K562 treated with DMSO at 1 percent for 48 hours (cell line): ENCODE measurements around the gene KCTD19. TPM values are rescaled to one million over a fixed set of nuclear protein-coding genes. Genes with fewer than 3 reads are reported as not detected.

Source experiments
- total RNA-seq: library from RNA; unstranded; fragments of 300-600 nt; gene quantifications from 2 replicates; pipeline ENCODE4 v1.2.3, GENCODE V29; 2022; ENCODE audit warnings: low replicate concordance; ENCODE audit errors: extremely low read depth

KCTD19 gene
- total RNA-seq: not detected in 2 replicates

GRCh38 chr16:67326472-67327309 lies at the start of gene KCTD19, which contains the start of gene LRRC36:
Gene KCTD19 (minus strand): TSS chr16:67326741. CDS start chr16:67326707, 34 bp downstream.
Gene LRRC36 (plus strand): TSS chr16:67326815. CDS start chr16:67326863, 48 bp downstream.

GRCh38 chr16:67279296-67280089 lies 47.0 kb downstream of the KCTD19 start, which contains the start of gene PLEKHG4:
Gene PLEKHG4 (plus strand): TSS chr16:67279532. CDS start chr16:67280045, 513 bp downstream.

GRCh38 chr16:67248401-67249177 lies 78.0 kb downstream of the KCTD19 start, which contains the start of gene SLC9A5:
Gene SLC9A5 (plus strand): TSS chr16:67248979. CDS start chr16:67249015, 36 bp downstream.

GRCh38 chr16:67247192-67248072 lies 79.1 kb downstream of the KCTD19 start, which contains the start of gene FHOD1:
Gene FHOD1 (minus strand): TSS chr16:67247481. CDS start chr16:67247410, 71 bp downstream.

Other genes starting within 250 kb of the KCTD19 start
- not detected in 2 replicates for gene PHAF1, start 216.8 kb downstream of the KCTD19 start, total RNA-seq
- gene B3GNT9, start 175.7 kb downstream of the KCTD19 start, total RNA-seq: not detected in 2 replicates
- not detected in 2 replicates for gene TRADD, start 166.8 kb downstream of the KCTD19 start, total RNA-seq
- not detected in 2 replicates for gene FBXL8, start 166.8 kb downstream of the KCTD19 start, total RNA-seq
- gene HSF4, start 162.0 kb downstream of the KCTD19 start, total RNA-seq: not detected in 2 replicates
- not detected in 2 replicates for gene NOL3, start 156.2 kb downstream of the KCTD19 start, total RNA-seq
- not detected in 2 replicates for gene MATCAP1, start 142.8 kb downstream of the KCTD19 start, total RNA-seq
- not detected in 2 replicates for gene EXOC3L1, start 136.6 kb downstream of the KCTD19 start, total RNA-seq
- not detected in 2 replicates for gene E2F4, start 134.6 kb downstream of the KCTD19 start, total RNA-seq
- gene ELMO3, start 127.6 kb downstream of the KCTD19 start, total RNA-seq: not detected in 2 replicates
- gene TMEM208, start 99.6 kb downstream of the KCTD19 start, total RNA-seq: not detected in 2 replicates
- gene FHOD1, start 79.3 kb downstream of the KCTD19 start, total RNA-seq: not detected in 2 replicates
- gene SLC9A5, start 77.8 kb downstream of the KCTD19 start, total RNA-seq: not detected in 2 replicates
- gene PLEKHG4, start 47.2 kb downstream of the KCTD19 start, total RNA-seq: not detected in 2 replicates
- not detected in 2 replicates for gene LRRC36, start 74 bp upstream of the KCTD19 start, total RNA-seq
- gene TPPP3, start 66.8 kb upstream of the KCTD19 start, total RNA-seq: not detected in 2 replicates
- not detected in 2 replicates for gene ZDHHC1, start 89.7 kb upstream of the KCTD19 start, total RNA-seq
- gene HSD11B2, start 104.4 kb upstream of the KCTD19 start, total RNA-seq: not detected in 2 replicates
- not detected in 2 replicates for gene ATP6V0D1, start 154.4 kb upstream of the KCTD19 start, total RNA-seq
- not detected in 2 replicates for gene AGRP, start 156.8 kb upstream of the KCTD19 start, total RNA-seq
- not detected in 2 replicates for gene RIPOR1, start 202.1 kb upstream of the KCTD19 start, total RNA-seq
- gene CTCF, start 235.8 kb upstream of the KCTD19 start, total RNA-seq: not detected in 2 replicates